B cell (primary cell): Measurements from ENCODE around the gene NFRKB. TPM values are rescaled to one million over a fixed set of nuclear protein-coding genes. Genes with fewer than 3 reads are reported as not detected.
A peak's percentile ranks its signal among the peaks of the same experiment; 100 is the strongest.

Source experiments
- ATAC-seq: fragments of 200-7000 bp; cut with Tn5 transposase; one replicate; pipeline ENCODE4 v1.10.0; 2021; ENCODE audit warnings: low read depth, mild to moderate bottlenecking, moderate number of reproducible peaks, moderate library complexity
- CTCF ChIA-PET: fragments of 350-600 bp; sonication (Branson Sonifier 250); formaldehyde crosslinking; loops from one replicate; lab custom pipeline; 2021; ENCODE audit warnings: antibody characterized with exemption, inconsistent platforms; lab: Charles Lee
- POLR2A ChIA-PET: fragments of 350-600 bp; sonication (Branson Sonifier 250); formaldehyde crosslinking; loops from one replicate; lab custom pipeline; 2021; ENCODE audit warnings: antibody characterized with exemption; lab: Charles Lee
- DNase-seq: peaks from one replicate; pipeline ENCODE4 v3.0.0; 2013
- H2AFZ ChIP-seq: 2 replicates; pipeline ENCODE4 v1.6.1; 2012; ENCODE audit warnings: mild to moderate bottlenecking, low read depth, low read length; ENCODE audit not compliant: insufficient read depth, poor library complexity, severe bottlenecking
- H3K27ac ChIP-seq, 2 donors: 1 replicate in 1 of 2; 2 replicates in 1 of 2; pipeline ENCODE4 v1.5.1; 2012 to 2013; ENCODE audit warnings: low read length in 2 of 2, mild to moderate bottlenecking in 2 of 2, moderate library complexity in 1 of 2
- H3K27me3 ChIP-seq, 4 experiments: fragments of 200-600 bp in 1 of 4; sonication (generic) in 1 of 4; replicated peaks in 1 of 4; 1 replicate in 2 of 4; 2 replicates in 2 of 4; pipeline versions ENCODE4 v1.6.1 to v1.7.0; 2013 to 2016; ENCODE audit warnings: low read length in 3 of 4, mild to moderate bottlenecking in 2 of 4, mixed read lengths in 1 of 4, moderate library complexity in 1 of 4; ENCODE audit not compliant: insufficient read depth in 4 of 4, control insufficient read depth in 3 of 4; ENCODE audit errors: control extremely low read depth in 1 of 4
- H3K36me3 ChIP-seq, 2 experiments: replicated peaks in 1 of 2; 1 replicate in 1 of 2; 2 replicates in 1 of 2; pipeline versions ENCODE4 v1.6.1 to v1.7.1; 2013; ENCODE audit warnings: low read length in 1 of 2; ENCODE audit not compliant: insufficient read depth in 2 of 2, control insufficient read depth in 1 of 2; ENCODE audit errors: control extremely low read depth in 1 of 2, extremely low read depth in 1 of 2
- H3K4me1 ChIP-seq, 2 donors: fragments of 200-600 bp in 1 of 2; sonication (generic) in 1 of 2; 1 replicate in 1 of 2; 2 replicates in 1 of 2; pipeline versions ENCODE4 v1.5.1 to v1.6.1; 2013 to 2017; ENCODE audit warnings: low read length in 2 of 2; ENCODE audit not compliant: control insufficient read depth in 2 of 2, insufficient read depth in 2 of 2
- H3K4me2 ChIP-seq: replicated peaks from 2 replicates; pipeline ENCODE3; 2012; ENCODE audit warnings: mild to moderate bottlenecking, low read depth, low read length; ENCODE audit not compliant: poor library complexity, severe bottlenecking
- H3K4me3 ChIP-seq, 5 experiments: fragments of 200-600 bp in 1 of 5; sonication (generic) in 1 of 5; 1 replicate in 3 of 5; 2 replicates in 2 of 5; pipeline versions ENCODE4 v1.5.1 to v1.7.0; 2011 to 2016; ENCODE audit warnings: low read length in 4 of 5, mild to moderate bottlenecking in 4 of 5, low read depth in 2 of 5, control low read depth in 1 of 5, moderate library complexity in 1 of 5; ENCODE audit not compliant: insufficient read depth in 1 of 5; ENCODE audit errors: control extremely low read depth in 1 of 5, extremely low read depth in 1 of 5
- H3K79me2 ChIP-seq: fragments of 200-600 bp; sonication (generic); one replicate; pipeline ENCODE4 v1.6.0; 2016; ENCODE audit warnings: low read length; ENCODE audit not compliant: control insufficient read depth, insufficient read depth
- H3K9ac ChIP-seq: fragments of 200-600 bp; sonication (generic); 2 replicates; pipeline ENCODE4 v1.6.1; 2017; ENCODE audit warnings: mild to moderate bottlenecking, low read length, moderate library complexity
- H3K9me3 ChIP-seq, 3 donors: one replicate each; pipeline versions ENCODE4 v1.6.1 to v1.7.1; 2013; ENCODE audit warnings: low read length in 2 of 3; ENCODE audit not compliant: control insufficient read depth in 2 of 3, insufficient read depth in 1 of 3; ENCODE audit errors: control extremely low read depth in 1 of 3
- H4K20me1 ChIP-seq: 2 replicates; pipeline ENCODE4 v1.6.0; 2012; ENCODE audit warnings: mild to moderate bottlenecking, low read length; ENCODE audit not compliant: insufficient read depth, control insufficient read depth, poor library complexity, severe bottlenecking
- H3K27ac Mint-ChIP-seq: one replicate; pipeline ENCODE4 v1.8.0; 2021; ENCODE audit warnings: mixed read lengths
- H3K27me3 Mint-ChIP-seq: one replicate; pipeline ENCODE4 v1.8.0; 2021; ENCODE audit warnings: mixed read lengths
- H3K4me1 Mint-ChIP-seq: one replicate; pipeline ENCODE4 v1.8.0; 2021; ENCODE audit warnings: mixed read lengths
- H3K4me3 Mint-ChIP-seq: one replicate; pipeline ENCODE4 v1.8.0; 2021; ENCODE audit warnings: mixed read lengths
- H3K9me3 Mint-ChIP-seq: one replicate; pipeline ENCODE4 v1.8.0; 2022; ENCODE audit warnings: mixed read lengths; ENCODE audit not compliant: insufficient read depth
- EZH2 ChIP-seq: IDR thresholded peaks from 2 replicates; pipeline ENCODE4 v1.6.1; 2012; ENCODE audit warnings: borderline replicate concordance, low read depth, mild to moderate bottlenecking, moderate library complexity, low read length; ENCODE audit not compliant: insufficient read depth, poor library complexity, severe bottlenecking
- WGBS: methylation state at CpG from one replicate; pipeline ENCODE4 v1.1.5; 2013; ENCODE audit warnings: missing lambda C conversion rate; ENCODE audit not compliant: insufficient coverage; 5-methylcytosine and 5-hydroxymethylcytosine counted together
- intact Hi-C: fragments of 100-400 bp; cut with micrococcal nuclease; formaldehyde crosslinking; loops from one replicate; pipeline ENCODE4 v1.10.0; 2022
- polyA plus RNA-seq: library from polyadenylated mRNA; depleted of rRNA; stranded (reverse); fragments of >200 nt; gene quantifications from 2 replicates; pipeline ENCODE4 v1.2.3, GENCODE V29; 2012
- total RNA-seq, 2 donors: library from RNA; stranded (reverse); fragments of 120-200 nt in 1 of 2; gene quantifications; 1 replicate in 1 of 2; 2 replicates in 1 of 2; pipeline versions ENCODE4 v1.2.3 to v1.2.4, GENCODE V29; 2013 to 2022
- TF ChIP-seq, protein P1 (sequence below): fragments of 200-600 bp; IDR thresholded peaks from one replicate; pipeline ENCODE4 v1.8.0; 2022; ENCODE audit warnings: antibody characterized with exemption, mild to moderate bottlenecking

NFRKB gene
- total and polyA plus RNA-seq, 2 donors (not counting 1 experiment from before 2014, with no cell fraction given), result 28.2 to 36.9 TPM

DNA sequence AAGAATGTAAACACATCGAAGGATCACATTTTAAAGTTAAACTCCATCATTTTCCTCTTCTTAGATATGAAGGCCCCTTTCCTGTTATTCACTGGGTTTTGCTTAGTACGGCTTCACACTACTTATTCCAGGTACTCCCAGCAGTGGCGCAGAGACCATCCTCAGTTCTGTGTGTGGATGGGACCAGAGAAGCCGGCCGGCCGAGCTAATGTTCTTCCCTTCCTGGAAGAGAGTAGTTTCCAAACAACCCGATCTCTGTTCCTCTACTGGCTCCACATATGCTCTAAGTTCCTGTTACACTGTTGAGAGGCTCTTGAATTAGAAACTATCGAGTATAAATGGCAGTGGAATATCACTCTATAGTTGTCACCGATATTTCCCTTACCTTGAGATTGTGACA, 684 bp upstream of the NFRKB start:
- Histone ChIP-seq H3K79me2 (peaks cover 28% of the 10 kb centered on the region), H3K4me1 (peaks cover 10 to 14% of the 10 kb centered on the region in 2 donors), H3K9me3 (no peaks in the 10 kb centered on the region), H3K27me3 (no peaks in the 10 kb centered on the region), H2AFZ (peak overlapping the region; percentile 88), H4K20me1 (no peaks in the 10 kb centered on the region), H3K4me2 (peak overlapping the region; percentile 76), H3K4me3 (peak overlapping the region; percentile 61 to 92 (median 79)), H3K9ac (peak overlapping the region; percentile 71), H3K27ac (no peak overlapping the region), H3K36me3 (peaks cover 2 to 15% of the 10 kb centered on the region in 2 experiments)
- H3K4me3 Mint-ChIP-seq, result peak overlapping the region; percentile 92
- intact Hi-C loops, result no loop called here
- ChIA-PET POLR2A (no interaction called here), CTCF (interaction anchor here (3.0 kb wide), 1 partner anchor 236 kb away, joined by 16 read pairs; no protein-coding TSS in a partner anchor)
- WGBS, result 50% methylated on average over 1 of the region's 9 CpGs
- ATAC-seq (no peak), DNase-seq (no peak)
- peak overlapping the region; percentile 82 for H3K27ac Mint-ChIP-seq
- TF ChIP-seq, protein P1, sequence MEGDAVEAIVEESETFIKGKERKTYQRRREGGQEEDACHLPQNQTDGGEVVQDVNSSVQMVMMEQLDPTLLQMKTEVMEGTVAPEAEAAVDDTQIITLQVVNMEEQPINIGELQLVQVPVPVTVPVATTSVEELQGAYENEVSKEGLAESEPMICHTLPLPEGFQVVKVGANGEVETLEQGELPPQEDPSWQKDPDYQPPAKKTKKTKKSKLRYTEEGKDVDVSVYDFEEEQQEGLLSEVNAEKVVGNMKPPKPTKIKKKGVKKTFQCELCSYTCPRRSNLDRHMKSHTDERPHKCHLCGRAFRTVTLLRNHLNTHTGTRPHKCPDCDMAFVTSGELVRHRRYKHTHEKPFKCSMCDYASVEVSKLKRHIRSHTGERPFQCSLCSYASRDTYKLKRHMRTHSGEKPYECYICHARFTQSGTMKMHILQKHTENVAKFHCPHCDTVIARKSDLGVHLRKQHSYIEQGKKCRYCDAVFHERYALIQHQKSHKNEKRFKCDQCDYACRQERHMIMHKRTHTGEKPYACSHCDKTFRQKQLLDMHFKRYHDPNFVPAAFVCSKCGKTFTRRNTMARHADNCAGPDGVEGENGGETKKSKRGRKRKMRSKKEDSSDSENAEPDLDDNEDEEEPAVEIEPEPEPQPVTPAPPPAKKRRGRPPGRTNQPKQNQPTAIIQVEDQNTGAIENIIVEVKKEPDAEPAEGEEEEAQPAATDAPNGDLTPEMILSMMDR, result no peak
- no peak for TF ChIP-seq EZH2
- no peaks in the 10 kb centered on the region for H3K9me3 Mint-ChIP-seq
- H3K4me1 Mint-ChIP-seq, result peaks cover 22% of the 10 kb centered on the region
- H3K27me3 Mint-ChIP-seq, result no peaks in the 10 kb centered on the region

DNA sequence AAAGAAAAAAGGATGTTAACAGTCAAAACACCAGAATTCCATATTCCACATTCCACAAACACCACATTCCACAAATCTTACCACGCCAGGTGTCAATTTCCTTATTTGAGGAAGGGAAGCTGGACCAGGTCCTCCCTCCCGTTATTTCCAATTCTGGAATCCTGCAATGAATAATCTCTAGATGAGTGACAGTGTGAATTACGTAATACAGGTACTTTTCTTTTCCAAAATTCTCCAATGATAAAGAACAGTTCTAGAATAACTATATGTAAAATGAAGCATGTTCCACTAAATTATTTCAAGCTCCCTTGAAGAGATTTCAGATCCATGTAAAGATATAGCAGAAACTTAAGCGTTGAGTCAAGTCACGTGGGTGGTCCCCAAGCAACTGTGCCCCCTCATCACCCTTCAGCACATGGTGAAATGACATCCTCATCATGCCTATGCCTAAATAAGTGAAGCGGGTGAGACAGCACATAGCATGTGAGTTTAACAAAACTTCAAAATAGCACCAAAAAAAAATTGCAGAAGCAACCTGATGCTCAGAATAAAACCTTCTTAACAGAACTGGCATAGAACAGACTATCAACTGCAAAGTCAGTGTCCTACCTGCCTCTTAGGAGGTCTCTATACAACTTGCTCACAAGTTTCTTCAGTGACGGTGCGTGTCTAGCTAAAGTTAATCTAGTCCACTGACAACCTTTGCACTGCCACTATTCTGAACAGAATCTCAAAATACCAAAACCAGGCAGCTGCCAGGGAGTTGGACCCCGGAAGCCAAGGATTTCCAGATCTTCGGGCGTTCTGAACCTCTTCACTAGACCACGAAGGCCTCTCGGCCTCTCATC, 876 bp downstream of the NFRKB start:
- H3K27ac Mint-ChIP-seq, result peak overlapping the region; percentile 82
- peak overlapping the region; percentile 92 for H3K4me3 Mint-ChIP-seq
- peaks cover 2 to 23% of the 10 kb centered on the region in 2 experiments for H3K36me3 ChIP-seq
- no peaks in the 10 kb centered on the region for H3K9me3 Mint-ChIP-seq
- H3K79me2 ChIP-seq, result peaks cover 28% of the 10 kb centered on the region
- H2AFZ ChIP-seq, result peak overlapping the region; percentile 88
- H3K27ac ChIP-seq, result peak overlapping the region; percentile 35 to 53
- no peaks in the 10 kb centered on the region for H3K27me3 Mint-ChIP-seq
- H3K4me3 ChIP-seq, result peak overlapping the region; percentile 71 to 92 (median 79)
- ChIA-PET CTCF (interaction anchor here (0.6 to 3.0 kb wide), 2 partner anchors 27 to 238 kb away, joined by 3 to 16 read pairs; no protein-coding TSS in a partner anchor), POLR2A (interaction anchor here (0.9 kb wide), 1 partner anchor 9 kb away, joined by 3 read pairs; no protein-coding TSS in a partner anchor)
- no peaks in the 10 kb centered on the region for H3K27me3 ChIP-seq
- TF ChIP-seq, protein P1, result no peak
- no peak for TF ChIP-seq EZH2
- WGBS, result 14% methylated on average over 9 of the region's 13 CpGs
- H3K9me3 ChIP-seq, result no peaks in the 10 kb centered on the region
- peak overlapping the region; percentile 71 for H3K9ac ChIP-seq
- peaks cover 10 to 14% of the 10 kb centered on the region in 2 donors for H3K4me1 ChIP-seq
- H4K20me1 ChIP-seq, result no peaks in the 10 kb centered on the region
- intact Hi-C loops, result loop anchor here (1.0 kb wide), 4 partner anchors 29 to 421 kb away; partner anchors contain the start of genes APLP2 and PRDM10
- peak overlapping the region; percentile 76 for H3K4me2 ChIP-seq
- ATAC-seq, result no peak
- DNase-seq, result no peak
- H3K4me1 Mint-ChIP-seq, result peaks cover 22% of the 10 kb centered on the region
